Measurements from ENCODE around the gene SPIC.

SPIC gene

DNA sequence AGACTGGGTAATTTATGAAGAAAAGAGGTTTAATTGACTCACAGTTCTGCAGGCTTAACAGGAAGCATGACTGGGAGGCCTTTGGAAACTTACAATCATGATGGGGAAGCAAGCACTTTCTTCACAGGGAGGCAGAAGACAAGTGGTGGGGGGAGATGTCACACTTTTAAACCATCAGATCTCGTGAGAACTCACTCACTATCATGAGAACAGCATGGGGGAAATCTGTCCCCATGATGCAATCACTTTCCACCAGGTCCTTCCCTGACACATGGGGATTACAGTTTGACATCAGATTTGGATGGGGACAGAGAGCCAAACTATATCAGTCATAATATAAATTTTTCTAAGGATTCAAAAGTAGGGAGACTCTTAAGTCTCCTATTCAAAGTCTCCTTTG, 46.0 kb downstream of the SPIC start:
- no peak for DNase-seq (ENCODE audit: low read depth)
- TF ChIP-seq, protein P1, sequence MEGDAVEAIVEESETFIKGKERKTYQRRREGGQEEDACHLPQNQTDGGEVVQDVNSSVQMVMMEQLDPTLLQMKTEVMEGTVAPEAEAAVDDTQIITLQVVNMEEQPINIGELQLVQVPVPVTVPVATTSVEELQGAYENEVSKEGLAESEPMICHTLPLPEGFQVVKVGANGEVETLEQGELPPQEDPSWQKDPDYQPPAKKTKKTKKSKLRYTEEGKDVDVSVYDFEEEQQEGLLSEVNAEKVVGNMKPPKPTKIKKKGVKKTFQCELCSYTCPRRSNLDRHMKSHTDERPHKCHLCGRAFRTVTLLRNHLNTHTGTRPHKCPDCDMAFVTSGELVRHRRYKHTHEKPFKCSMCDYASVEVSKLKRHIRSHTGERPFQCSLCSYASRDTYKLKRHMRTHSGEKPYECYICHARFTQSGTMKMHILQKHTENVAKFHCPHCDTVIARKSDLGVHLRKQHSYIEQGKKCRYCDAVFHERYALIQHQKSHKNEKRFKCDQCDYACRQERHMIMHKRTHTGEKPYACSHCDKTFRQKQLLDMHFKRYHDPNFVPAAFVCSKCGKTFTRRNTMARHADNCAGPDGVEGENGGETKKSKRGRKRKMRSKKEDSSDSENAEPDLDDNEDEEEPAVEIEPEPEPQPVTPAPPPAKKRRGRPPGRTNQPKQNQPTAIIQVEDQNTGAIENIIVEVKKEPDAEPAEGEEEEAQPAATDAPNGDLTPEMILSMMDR (conservative IDR thresholded peaks at IDR 0.05; ENCODE audit: low read length): no peak
- no peak overlapping the region for H3K4me3 ChIP-seq (ENCODE audit: low read length)

DNA sequence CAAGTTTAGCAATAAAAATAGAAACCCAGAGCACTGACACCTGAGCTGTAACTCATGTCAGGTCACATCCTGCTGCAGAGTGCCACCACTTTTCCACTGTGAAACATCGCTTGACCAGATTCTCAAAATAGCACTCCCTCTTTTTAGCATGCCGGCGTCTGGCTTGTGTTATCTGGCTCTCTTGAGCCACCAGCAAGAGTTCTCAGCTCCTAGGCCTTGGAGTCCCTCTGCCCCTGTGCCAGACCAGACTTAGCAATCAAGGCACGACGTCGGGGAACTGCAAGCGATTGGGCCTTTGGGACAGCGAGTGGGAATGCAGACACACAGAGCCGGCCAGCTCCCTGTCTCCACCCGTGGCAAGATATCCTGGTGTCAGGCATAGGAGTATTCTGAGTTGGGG, 52.5 kb downstream of the SPIC start:
- TF ChIP-seq, protein P1 (conservative IDR thresholded peaks at IDR 0.05; ENCODE audit: low read length): no peak
- no peak overlapping the region for H3K4me3 ChIP-seq (ENCODE audit: low read length)
- DNase-seq (ENCODE audit: low read depth): no peak

DNA sequence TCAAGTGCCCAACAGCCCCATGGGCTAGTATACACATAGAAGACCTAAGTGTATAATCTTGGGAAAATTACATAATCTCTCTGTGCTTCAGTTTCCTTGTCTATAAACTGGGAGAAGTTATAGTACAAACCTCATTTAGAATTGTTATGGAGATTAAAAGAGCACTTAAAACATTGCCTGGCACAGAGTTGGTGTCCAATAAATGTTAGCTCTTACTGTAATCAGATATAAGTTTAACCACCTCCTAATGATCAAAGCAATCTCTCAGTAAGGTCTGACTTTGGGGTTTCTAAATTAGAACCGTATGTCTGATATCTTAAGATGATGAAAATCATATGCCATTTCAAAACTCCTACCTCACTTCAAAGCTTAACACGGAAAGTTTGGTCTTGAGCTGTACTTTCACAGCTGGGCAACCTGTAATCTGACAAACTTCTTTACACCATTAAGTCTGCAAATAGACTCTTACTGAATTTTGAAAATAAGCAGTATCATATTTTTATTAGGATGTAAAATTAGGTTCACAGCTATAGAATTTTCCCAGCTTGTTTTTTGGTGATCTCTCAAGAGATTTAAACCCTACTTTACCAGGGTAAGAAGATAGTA, 61.0 kb downstream of the SPIC start:
- no peak overlapping the region for H3K4me3 ChIP-seq (ENCODE audit: low read length)
- TF ChIP-seq, protein P1 (conservative IDR thresholded peaks at IDR 0.05; ENCODE audit: low read length): no peak
- no peak for DNase-seq (ENCODE audit: low read depth)

All from AG10803 (cell line).